Measurements from ENCODE around the gene DDX3X. TPM values are rescaled to one million over a fixed set of nuclear protein-coding genes. Genes with fewer than 3 reads are reported as not detected.

DDX3X gene
- total and polyA plus RNA-seq, 9 of the 15 experiments (the other 6 are each of a cell fraction or from before 2014, with no cell fraction given), result 51.3 to 232 (median 138) TPM

- Histone ChIP-seq H3K9me1 (ENCODE audit: control insufficient read depth, insufficient read depth, low read length) (no peaks in the 10 kb centered on the region), H3K4me1 (replicated peaks in 1 of 2; ENCODE audit: control insufficient read depth in 2 of 2, insufficient read depth in 2 of 2, low read length in 2 of 2) (peaks cover 2 to 8% of the 10 kb centered on the region in 2 experiments; a peak in 3 of 5 replicates), H3K36me3 (ENCODE audit: control insufficient read depth, insufficient read depth, low read length) (no peaks in the 10 kb centered on the region), H3K27ac (ENCODE audit: extremely low read depth, low read depth, low read length) (no peak overlapping the region), H3K79me2 (ENCODE audit: control insufficient read depth, insufficient read depth, low read length) (peaks cover 23% of the 10 kb centered on the region), H3K9me3 (replicated peaks; ENCODE audit: control insufficient read depth, insufficient read depth, low read depth, low read length) (no peaks in the 10 kb centered on the region), H4K20me1 (replicated peaks; ENCODE audit: control insufficient read depth, insufficient read depth, low read length) (no peaks in the 10 kb centered on the region), H2AFZ (ENCODE audit: low read depth, low read length) (no peak overlapping the region), H3K4me2 (ENCODE audit: insufficient read depth, low read length) (no peak overlapping the region), H3K9ac (ENCODE audit: insufficient read depth in 1 of 2, low read depth in 2 of 2, low read length in 2 of 2) (no peak overlapping the region), H3K4me3 (no peak overlapping the region), H3K27me3 (ENCODE audit: control insufficient read depth in 2 of 2, insufficient read depth in 2 of 2, low read length in 2 of 2) (no peaks in the 10 kb centered on the region; a peak in 1 of 5 replicates)
- BruUV-seq (replicated peaks), result no TSS peak
- intact Hi-C loops (cut with micrococcal nuclease), result no loop called here
- FAIRE-seq (no peak), ATAC-seq (no peak), DNase-seq (ENCODE audit: extremely low read depth in 1 of 4, low spot score in 3 of 4) (no peak)
- 62% methylated on average over 3 of the region's 3 CpGs for WGBS (ENCODE audit: insufficient coverage, low coverage, missing lambda C conversion rate)
- ChIA-PET POLR2A (interaction anchor here (1.4 kb wide), 1 partner anchor 14 kb away, joined by 4 read pairs; no protein-coding TSS in a partner anchor), CTCF (ENCODE audit: low intra/inter-chr PET ratio) (no interaction called here)
- no peak for TF ChIP-seq ZC3H4 (CRISPR knock-in tag; IDR thresholded peaks at IDR 0.05; ENCODE audit: borderline replicate concordance)
- no peak for TF ChIP-seq CHD4 (IDR thresholded peaks at IDR 0.05; ENCODE audit: insufficient read depth, insufficient replicate concordance, low read depth, low read length, poor library complexity, severe bottlenecking)
- TF ChIP-seq ELK1 (CRISPR knock-in tag; IDR thresholded peaks at IDR 0.05), result no peak
- no peak for TF ChIP-seq SNIP1 (IDR thresholded peaks at IDR 0.05; ENCODE audit: low read depth)
- no peak for TF ChIP-seq ZC3H8 (IDR thresholded peaks at IDR 0.05)
- TF ChIP-seq ZNF316 (IDR thresholded peaks at IDR 0.05), result no peak
- TF ChIP-seq ELF1 (tag; IDR thresholded peaks at IDR 0.05), result no peak
- no peak for TF ChIP-seq STAG1 (CRISPR knock-in tag; IDR thresholded peaks at IDR 0.05; ENCODE audit: borderline replicate concordance)
- no peak for TF ChIP-seq ZNF518B (CRISPR knock-in tag; IDR thresholded peaks at IDR 0.05)
- no peak for TF ChIP-seq ZNF395 (CRISPR knock-in tag; IDR thresholded peaks at IDR 0.05)
- no peak for TF ChIP-seq ZNF224 (CRISPR knock-in tag; IDR thresholded peaks at IDR 0.05)
- in situ Hi-C loops (cut with MboI), result no loop called here
These were observed 4.9 kb upstream of the DDX3X start for GRCh38 chrX:41329101-41329500.
